Suppressor macrophage treated with lipopolysaccharide for 4 hours (primary cell): Measurements from ENCODE around the gene GOLGA2.

ENCODE experiments used
- DNase-seq: peaks from one replicate; pipeline ENCODE4 v3.0.0-alpha.2; 2020

The GOLGA2 gene, protein sequence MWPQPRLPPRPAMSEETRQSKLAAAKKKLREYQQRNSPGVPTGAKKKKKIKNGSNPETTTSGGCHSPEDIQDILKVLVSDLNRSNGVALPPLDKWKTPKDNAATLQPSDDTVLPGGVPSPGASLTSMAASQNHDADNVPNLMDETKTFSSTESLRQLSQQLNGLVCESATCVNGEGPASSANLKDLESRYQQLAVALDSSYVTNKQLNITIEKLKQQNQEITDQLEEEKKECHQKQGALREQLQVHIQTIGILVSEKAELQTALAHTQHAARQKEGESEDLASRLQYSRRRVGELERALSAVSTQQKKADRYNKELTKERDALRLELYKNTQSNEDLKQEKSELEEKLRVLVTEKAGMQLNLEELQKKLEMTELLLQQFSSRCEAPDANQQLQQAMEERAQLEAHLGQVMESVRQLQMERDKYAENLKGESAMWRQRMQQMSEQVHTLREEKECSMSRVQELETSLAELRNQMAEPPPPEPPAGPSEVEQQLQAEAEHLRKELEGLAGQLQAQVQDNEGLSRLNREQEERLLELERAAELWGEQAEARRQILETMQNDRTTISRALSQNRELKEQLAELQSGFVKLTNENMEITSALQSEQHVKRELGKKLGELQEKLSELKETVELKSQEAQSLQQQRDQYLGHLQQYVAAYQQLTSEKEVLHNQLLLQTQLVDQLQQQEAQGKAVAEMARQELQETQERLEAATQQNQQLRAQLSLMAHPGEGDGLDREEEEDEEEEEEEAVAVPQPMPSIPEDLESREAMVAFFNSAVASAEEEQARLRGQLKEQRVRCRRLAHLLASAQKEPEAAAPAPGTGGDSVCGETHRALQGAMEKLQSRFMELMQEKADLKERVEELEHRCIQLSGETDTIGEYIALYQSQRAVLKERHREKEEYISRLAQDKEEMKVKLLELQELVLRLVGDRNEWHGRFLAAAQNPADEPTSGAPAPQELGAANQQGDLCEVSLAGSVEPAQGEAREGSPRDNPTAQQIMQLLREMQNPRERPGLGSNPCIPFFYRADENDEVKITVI

DNA sequence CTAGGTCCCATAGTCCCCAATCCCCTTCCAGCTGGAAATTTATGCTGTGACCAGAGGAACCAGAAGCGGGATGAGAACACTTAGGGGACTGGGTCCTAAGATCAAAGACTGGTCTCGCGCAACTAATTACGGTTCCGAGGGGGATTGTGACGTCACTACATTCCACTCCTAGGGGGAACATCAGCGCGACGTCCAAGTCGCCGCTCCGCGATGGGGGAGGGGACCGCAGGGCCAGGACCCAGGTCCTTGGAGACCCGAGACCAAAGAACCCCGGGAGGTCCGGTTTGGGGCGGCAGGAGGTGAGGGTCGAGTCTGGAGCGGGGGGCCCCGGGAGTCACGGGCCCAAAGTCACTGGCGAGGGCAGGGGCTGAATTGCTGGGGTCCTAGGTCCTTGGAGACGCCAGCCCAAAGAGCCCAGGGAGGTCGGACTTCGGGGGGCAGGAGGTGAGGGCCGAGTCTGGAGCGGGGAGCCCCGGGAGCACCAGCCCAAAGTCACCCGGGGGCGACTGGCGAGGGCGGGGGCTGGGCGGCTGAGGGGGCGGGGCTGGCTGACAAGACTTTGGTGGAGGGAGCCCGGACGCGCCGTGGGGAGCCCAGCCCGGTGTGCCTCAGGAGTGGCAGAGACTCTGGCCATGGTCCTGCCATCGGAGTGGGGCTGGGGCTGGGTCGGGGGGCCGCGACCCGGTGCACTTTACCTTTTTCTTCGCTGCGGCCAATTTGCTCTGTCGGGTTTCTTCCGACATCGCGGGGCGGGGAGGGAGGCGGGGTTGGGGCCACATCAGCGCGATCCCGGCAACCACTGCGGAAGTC is at the start of gene GOLGA2:
Gene GOLGA2 (minus strand): TSS at position 810 of the 810 bp plus-strand sequence. CDS start 31 bp downstream, at position 779.
- peak; percentile 20 for DNase-seq

DNA sequence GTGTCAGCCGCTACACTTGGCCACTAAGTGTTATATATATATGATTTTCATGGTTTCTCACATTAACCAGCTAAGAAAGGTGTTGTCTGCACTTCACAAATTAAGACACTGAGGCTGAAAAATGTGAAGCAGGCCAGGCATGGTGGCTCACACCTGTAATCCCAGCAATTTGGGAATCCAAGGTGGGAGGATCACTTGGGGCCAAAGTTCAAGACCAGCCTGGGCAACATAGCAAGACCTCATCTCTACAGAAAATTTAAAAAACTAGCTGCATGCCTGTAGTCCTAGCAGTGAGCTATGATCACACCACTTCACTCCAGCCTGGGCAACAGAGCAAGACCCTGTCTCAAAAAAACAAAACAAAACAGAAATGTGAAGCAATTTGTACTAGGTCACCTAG is 48.6 kb upstream of the GOLGA2 start:
- no peak for DNase-seq

DNA sequence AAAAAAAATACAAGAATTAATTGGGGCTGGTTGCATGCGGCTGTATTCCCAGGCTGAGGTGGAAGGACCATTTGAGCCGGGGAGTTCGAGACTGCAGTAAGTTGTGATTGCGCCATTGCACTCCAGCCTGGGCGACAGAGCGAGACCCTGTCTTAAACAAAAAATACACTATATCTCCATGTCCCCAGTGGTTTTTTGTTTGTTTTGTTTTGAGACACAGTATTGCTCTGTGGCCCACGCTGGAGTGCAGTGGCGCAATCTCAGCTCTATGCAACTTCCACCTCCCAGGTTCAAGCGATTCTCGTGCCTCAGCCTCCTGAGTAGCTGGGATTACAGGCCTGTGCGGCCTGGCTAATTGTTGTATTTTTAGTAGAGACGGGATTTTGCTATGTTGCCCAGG is 48.0 kb upstream of the GOLGA2 start:
- peak; percentile 11 for DNase-seq

DNA sequence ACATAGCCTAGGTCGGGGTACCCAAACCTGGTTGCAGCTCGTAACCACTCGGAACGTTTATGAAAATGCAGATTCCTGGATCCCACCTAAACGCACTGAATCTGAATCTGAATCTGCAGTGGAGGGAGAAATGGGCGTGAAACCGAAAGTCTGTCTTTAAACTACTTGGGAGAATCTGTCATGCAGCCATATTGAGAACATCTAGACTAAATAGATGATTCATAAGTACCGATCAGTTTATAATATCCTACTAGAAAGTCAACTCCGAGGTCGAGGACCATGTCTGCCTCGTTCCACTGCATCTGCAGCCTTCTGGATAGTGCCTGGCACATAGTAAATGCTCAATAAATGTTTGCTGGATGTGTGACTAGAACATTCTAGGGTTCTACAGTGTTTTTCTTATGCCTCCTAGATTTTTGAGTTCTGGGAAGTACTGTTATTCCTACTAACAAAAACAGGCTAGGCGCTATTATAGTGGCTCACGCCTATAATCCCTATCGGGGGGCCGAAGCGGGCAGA is 47.5 kb upstream of the GOLGA2 start:
- DNase-seq = peak; percentile 47

DNA sequence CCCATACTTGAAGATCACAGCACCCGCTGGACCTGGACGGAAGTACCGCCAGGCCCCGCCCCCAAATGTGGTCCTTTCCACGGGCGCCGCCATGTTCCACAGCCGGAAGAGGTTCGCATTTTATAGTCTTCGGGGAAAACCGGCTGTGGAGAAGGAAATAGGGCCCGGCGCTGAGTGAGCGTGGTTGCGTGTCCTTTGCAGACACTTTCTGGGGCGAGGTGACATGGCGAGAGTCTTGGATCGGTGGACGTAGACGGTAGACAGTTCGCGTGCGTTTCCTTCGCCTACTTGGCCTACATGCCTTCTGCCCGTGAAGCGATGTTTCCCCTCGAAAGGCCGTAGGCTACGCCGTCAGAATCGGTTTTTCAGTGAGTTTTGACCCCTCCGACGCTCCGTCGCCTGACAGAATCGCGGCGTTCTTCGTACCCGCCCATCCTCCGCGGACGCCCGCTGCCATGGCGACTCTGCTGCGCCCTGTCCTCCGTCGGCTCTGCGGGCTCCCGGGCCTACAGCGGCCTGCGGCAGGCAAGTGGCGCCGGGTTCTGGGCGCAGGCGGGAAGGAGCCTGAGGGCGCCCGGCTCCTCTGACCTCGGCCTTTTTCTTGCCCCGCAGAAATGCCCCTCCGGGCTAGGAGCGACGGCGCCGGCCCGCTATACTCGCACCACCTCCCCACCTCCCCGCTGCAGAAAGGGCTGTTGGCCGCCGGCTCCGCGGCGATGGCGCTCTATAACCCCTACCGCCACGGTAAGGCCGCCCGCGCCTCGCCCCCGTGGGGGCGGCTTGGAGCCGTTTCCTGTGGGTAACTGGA is 46.8 kb upstream of the GOLGA2 start, which contains the start of the genes COQ4 and TRUB2:
Gene COQ4 (plus strand): TSS at position 436 of the 808 bp plus-strand sequence. CDS start 20 bp downstream, at position 456.
Gene TRUB2 (minus strand): TSS at position 44 of the 808 bp plus-strand sequence. CDS start 39 bp downstream, at position 5.
- DNase-seq = peak; percentile 96

DNA sequence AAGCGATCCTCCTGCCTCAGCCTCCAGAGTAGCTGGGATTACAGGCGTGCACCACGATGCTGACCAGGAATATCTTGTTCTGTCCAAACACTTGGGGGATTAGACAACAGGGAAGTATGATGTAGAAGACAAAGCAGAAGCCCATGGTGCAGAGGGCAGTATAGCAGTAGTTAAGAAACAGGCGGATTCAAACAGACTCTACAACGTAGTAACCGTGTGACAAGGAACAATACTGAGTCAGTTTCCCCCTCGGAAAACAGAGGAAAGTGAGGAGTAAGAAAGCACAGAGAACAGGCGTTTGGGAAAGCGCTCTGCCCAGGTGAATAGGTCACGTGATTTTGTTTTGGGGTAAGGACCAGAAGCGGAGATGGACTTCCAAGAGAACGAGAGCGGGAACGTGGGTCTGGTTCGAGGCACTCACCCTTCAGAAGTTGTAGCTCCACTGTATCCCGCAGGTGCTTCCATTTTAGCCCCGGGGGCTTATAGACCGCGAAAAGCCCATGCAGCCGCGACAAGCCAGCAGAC is 46.1 kb upstream of the GOLGA2 start:
- peak; percentile 2 for DNase-seq

DNA sequence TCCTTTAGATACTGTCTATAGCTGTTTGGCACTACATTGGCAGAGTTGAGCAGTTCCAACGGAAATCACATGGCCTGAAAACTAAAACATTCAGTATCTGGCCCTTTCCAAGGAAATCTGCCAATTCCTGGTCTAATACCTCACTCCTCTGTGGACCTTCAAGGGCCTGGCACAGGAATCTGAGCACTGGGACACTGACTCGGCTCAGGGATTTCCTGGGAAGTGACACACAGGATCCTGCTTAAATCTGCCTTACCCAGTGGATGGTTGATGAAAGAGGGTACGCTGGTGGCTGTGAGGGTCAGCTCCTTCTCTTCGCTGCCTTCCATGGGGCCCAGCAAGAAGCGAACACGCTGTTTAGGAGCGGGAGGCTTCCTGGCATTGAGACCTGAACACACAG is 45.5 kb upstream of the GOLGA2 start:
- DNase-seq = no peak

DNA sequence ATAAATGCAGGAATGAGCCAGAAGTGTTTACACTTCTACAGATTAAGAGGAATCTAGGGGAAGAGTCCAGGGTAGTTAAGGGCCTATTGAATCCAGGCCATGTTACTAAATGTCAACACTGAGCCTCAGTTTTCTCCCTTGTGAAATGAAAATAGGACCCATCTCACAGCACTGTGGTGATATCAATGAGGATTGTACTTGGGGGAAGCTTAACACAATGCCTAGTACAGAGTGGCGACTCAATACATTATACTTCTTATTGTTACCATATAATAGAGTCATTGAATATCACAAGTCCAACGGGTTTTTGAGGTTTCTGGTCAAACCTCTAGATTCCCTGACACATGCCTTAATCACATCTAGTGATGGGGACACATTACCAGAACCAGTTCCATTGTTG is 41.8 kb upstream of the GOLGA2 start:
- DNase-seq = no peak

DNA sequence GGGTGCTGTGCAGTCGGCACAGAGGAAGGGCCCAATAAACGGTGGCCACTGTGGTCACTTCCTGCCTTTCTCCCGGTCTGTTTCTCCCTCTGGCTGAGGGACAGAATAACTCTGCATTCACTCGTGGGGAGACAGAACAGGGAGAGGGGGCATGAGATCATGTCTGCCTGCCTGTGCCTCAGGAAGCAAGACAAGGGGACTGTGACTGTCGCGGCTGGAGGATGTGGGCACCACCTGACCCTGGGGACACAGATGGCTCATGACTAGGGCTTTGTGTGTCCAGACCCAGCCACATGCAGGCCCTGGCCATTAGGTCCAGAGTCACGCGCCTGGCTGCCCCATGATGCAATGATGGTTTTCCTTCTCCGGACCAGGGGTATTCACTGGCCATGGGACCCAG is 40.6 kb upstream of the GOLGA2 start:
- no peak for DNase-seq

DNA sequence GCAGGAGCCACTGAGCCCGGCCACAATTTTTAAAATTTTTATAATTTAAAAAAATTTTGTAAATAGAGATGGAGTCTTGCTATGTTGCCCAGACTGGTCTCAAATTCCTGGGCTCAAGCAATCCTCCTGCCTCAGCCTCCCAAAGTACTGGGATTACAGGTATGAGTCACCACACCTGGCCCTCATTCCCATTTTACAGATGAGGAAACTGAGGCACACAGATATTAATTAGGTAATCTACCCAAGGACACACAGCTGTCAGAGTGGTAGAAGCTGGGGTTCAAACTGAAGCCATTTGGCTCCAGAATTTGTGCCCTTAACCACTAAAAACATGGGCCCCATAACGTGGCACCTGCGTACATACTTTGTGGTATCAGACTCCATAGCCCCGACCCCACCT is 38.9 kb upstream of the GOLGA2 start:
- no peak for DNase-seq

DNA sequence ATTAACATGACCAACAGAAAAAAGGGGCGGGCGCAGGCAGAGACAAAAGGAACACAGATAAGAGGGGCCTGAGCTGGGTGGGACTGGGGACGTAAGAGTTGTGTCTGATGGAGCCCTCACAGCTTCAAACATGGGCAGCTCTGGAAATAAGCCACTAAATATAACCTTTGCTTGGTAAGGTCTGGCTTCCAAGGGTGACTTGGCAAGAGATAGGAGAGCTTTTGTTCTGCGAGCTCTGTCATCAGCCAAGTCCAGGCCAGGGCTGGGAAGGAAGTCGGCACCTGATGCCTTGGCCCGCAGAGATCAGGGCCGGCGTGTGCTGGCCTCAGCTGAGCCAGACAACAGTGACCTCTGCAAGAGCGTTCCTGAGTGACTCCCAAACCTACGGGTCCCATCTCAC is 34.7 kb upstream of the GOLGA2 start:
- DNase-seq = no peak

DNA sequence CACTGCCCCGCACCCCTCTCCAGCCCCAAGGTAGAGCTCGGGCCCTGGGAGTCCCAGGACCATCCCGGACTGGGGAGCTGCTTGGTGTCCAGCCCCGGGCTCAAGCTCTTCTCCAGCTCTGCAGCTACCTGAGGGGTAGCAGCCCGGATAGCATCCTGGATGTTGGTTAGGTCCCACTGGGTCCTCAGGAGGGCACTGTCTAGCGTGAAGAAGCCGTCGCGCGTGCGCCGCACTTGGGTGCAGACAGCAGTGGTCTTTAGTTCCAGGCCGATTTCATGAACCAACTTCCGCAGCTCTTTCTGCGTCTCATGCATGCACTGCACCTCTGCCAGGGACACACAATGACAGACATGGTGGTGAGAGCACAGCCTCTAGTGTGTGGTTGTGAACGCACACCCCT is 33.7 kb upstream of the GOLGA2 start:
- DNase-seq = no peak

DNA sequence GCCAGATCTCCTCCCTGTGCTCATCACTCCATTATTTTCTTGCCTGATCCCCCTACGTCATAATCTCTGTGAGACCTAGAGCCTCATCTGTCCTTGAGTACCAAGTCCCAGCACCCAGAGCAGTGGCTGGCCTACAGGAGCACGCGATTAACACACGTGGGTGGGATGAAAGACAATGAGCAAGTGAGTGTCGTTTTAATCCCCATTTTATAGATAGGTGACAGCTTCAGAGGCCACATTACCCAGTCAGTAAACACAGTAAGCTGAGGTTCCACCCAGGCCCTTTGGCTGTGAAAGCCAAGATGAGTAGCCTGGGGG is 29.1 kb upstream of the GOLGA2 start:
- no peak for DNase-seq

DNA sequence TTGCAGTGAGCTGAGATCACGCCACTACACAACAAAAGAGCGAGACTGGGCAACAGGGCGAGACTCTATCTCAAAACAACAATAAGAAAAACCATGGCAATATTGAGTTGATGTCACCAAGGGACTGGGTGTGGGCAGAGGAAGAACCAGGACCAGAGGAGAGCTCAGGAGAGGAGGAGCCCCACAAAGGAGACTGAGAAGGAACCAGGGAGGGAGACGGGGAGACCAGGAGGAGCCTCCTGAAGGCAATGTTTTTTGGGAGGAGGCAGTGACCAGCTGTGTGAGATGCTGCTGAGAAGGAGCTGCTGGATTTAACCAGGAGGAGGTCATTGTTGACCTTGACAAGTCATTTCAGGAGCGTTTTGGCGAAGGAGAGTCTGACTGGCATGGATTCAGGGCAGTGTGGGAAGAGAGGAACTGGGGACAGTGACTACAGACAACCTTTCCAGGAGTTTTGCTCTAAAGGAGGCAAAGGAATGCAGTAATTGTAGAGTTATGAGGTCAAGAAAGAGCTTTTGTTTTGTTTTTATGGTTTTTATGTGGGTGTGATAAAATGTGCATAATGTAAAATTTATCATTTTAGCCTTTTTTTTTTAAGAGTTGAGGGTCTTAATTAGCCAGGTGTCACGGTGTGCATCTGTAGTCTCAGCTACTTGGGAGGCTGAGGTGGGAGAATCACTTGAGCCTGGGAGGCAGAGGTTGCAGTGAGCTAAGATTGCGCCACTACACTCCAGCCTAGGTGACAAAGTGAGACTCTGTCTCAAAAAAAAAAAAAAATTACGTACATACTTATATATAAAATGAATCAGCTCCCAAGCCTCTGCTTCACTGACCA is 28.5 kb upstream of the GOLGA2 start:
- no peak for DNase-seq

DNA sequence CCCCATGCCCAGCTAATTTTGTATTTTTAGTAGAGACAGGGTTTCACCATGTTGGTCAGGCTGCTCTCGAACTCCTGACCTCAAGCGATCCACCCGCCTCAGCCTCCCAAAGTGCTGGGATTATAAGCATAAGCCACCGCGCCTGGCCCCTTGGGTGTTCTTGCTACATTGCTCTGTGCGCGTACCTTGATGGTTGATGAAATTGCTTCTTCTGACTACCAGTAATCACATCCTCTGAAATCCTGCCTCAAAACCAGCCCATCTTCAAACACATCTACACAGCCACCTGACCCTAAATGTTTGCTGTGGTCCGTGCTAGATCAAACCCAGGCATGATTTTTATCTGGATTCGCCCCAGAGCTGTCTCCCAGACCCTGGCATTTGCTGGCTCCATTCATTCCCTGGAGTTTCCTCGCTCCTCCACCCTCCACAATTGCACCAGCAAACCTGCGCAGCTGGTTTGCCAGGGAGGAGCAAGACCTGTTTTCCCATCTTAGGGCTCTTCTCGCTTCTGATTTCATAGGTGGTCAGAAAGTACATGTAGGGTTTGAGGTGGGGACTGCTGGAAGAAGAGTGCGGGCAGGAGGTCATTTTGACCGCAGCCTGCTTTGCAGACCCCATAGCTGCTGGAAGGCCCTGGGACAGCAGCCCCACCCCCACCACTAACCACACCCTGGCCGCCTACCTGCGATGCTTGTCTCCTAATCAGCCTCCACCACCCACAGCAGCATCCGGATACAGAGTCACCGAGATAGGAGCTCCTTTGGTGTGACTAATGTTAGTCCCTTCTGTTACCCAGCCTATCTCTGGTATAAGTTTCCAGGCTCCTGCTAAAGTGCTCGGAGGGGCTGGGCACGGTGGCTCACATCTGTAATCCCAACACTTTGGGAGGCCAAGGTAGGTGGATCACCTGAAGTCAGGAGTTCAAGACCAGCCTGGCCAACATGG is 23.0 kb upstream of the GOLGA2 start:
- no peak for DNase-seq

DNA sequence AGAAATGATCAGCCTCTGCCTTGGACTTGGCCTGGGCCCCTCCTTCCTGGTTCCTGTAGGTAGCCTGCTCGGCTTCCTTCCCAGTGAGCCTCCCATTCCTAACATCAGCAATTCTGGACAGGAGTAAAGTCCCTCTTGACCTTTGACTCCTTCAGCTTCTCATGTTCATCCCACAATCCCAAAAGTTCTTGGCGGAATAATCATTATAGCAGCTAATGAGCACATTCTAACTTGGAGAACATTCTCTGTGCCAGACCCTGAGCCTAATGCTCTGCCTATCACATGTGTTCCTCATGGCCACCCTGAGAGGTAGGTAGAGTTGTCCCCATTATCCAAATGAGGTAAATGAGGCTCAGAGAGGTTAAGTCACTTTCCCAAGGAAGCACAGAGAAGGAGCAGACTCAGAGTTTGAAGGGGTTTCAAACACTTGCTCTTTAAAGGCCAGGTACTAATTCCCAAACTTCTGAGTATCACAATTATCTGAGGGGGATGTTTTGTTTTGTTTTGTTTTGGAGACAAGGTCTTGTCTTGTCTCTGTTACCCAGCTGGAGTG is 21.5 kb upstream of the GOLGA2 start:
- no peak for DNase-seq

DNA sequence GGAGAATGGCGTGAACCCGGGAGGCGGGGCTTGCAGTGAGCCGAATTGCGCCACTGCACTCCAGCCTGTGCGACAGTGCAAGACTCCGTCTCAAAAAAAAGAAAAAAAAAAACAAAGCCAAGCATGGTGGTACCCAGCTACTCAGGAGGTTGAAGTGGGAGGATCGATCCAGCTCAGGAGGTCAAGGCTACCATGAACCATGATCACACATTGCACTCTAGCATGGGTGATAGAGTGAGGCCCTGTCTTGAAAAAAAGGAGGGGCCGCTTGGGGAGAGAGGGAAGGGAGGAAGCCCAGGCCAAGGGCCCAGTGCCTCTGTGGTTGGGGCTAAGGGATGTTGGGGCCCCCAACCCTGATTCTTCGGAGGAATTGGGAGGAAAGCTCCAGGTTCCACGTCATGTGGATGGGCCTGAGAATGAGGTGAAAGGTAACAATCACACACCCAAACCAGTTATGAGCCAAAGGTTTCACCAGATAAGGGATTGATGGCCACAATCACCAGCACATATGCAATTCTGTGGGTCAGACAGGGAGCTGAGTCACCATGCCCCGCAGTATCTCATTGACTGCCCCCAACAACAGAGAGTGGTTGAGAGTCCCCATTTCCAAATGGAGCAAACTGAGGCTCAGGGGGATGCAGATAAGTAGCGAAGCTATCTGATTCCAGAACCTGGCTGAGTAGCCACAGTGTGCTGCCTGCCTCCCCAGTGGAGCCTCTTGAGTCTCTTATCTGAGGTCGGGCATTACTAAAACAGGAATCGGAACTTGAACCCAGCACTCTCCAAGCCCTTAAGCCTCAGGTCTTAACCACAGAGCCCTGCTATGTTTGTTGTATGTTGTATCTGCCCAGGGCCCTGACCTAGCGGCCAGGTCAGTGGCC is 20.8 kb upstream of the GOLGA2 start:
- DNase-seq = no peak

DNA sequence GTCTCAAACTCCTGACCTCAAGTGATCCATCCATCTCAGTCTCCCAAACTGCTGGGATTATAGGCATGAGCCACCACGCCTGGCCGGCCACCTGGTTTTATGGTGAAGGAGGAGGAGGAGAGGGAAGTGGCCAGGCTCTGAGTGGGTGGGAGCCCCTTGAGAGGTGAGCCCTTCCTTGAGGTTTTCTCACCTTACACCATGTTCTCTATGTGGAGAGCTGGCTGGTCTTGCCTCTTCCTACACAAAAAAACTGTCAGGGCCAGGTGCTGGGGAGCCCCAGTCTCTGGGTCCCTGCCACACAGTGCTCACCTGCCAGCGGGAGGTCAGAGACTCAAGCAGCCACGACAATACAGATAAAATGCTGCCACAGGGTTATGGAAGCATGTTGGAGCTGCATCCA is 18.3 kb upstream of the GOLGA2 start:
- DNase-seq = no peak
